Measurements from ENCODE around the gene SRMS. TPM values are rescaled to one million over a fixed set of nuclear protein-coding genes. Genes with fewer than 3 reads are reported as not detected.
A peak's percentile ranks its signal among the peaks of the same experiment; 100 is the strongest.

SRMS gene
- total RNA-seq, 1 donor from 2014 or later, result not detected

DNA sequence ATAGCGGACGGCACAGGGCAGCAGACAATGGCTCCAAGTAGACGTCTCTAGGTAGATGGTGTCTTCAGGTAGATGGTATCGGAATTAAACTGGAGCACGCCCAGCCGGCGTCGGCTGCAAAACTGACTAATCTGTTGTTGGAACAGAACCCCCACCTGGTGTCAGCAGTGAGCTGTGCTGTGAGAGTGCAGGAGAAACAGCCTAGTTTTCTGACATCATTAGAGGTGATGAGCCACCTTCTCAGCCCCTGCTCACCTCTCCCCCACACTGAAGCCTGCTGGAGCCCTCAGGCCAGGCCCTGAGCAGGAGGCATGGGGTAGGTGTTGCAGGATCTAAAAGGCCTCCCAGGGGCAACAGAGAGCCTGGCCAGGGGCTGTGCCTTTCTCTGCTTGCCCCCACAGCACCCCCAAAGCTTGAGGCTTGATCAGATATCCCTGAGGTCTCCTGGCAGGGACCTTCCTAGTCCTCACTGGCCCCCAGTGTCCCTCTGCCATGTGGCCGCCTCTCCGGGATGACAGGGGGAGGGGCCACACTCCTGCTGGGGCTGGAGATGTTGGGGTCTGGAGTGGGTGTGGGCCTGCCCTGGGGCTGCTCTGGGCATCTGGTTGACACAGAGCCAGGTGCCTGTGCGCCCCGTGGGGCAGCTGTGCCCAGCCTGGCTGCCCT is 33.4 kb upstream of the SRMS start:
- H3K27me3 ChIP-seq, result peaks cover 8% of the 10 kb centered on the region
- intact Hi-C loops (cut with DNase I), result no loop called here

DNA sequence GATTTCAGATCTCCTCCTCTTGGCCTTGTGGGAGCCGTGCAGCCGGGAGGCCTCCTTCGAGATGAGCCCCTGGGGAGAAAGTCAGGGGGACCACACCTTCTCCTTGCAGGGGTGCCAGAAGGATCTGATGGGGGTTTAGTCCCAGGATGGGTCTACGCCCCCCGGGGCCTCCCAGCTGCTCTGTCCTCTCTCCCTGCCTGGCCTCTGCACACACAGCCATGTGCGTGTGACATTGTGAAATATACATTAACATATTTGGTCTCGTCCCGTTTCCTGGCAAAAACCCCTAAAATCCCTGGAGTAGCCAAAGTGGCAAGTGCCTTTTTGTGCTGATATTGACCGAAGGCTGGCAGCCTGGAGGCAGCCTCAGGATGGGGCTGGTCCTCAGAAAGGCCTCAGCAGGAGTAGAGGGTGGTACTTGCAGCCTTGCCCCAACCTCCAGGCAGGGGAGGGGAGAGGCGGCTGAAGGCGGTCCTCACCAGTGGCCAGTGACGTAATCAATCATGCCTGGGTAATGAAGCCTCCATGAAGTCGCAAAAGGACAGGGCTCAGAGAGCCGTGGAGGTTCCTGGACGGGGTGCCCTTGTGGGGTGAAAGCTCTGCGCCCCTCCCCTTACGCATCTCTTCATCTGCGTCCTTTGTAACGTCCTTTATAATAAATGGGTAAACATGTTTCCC is 31.6 kb upstream of the SRMS start:
- Histone ChIP-seq H3K4me1 (no peaks in the 10 kb centered on the region), H3K27ac (no peak overlapping the region), H3K36me3 (no peaks in the 10 kb centered on the region), H3K27me3 (peaks cover 8% of the 10 kb centered on the region), H3K9me3 (no peaks in the 10 kb centered on the region), H3K4me3 (no peak overlapping the region)
- ATAC-seq (no peak), DNase-seq (no peak)
- TF ChIP-seq, protein P1, sequence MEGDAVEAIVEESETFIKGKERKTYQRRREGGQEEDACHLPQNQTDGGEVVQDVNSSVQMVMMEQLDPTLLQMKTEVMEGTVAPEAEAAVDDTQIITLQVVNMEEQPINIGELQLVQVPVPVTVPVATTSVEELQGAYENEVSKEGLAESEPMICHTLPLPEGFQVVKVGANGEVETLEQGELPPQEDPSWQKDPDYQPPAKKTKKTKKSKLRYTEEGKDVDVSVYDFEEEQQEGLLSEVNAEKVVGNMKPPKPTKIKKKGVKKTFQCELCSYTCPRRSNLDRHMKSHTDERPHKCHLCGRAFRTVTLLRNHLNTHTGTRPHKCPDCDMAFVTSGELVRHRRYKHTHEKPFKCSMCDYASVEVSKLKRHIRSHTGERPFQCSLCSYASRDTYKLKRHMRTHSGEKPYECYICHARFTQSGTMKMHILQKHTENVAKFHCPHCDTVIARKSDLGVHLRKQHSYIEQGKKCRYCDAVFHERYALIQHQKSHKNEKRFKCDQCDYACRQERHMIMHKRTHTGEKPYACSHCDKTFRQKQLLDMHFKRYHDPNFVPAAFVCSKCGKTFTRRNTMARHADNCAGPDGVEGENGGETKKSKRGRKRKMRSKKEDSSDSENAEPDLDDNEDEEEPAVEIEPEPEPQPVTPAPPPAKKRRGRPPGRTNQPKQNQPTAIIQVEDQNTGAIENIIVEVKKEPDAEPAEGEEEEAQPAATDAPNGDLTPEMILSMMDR (IDR thresholded peaks at IDR 0.05), result no peak
- intact Hi-C loops (cut with DNase I), result no loop called here

More for the DNA sequence above, 33.4 kb upstream of the SRMS start:
- TF ChIP-seq, protein P1 (IDR thresholded peaks at IDR 0.05), result no peak
- no peak overlapping the region for H3K4me3 ChIP-seq
- H3K36me3 ChIP-seq, result no peaks in the 10 kb centered on the region
- no peaks in the 10 kb centered on the region for H3K9me3 ChIP-seq
- ATAC-seq (peak; percentile 53), DNase-seq (no peak)
- H3K4me1 ChIP-seq, result no peaks in the 10 kb centered on the region
- H3K27ac ChIP-seq, result no peak overlapping the region

DNA sequence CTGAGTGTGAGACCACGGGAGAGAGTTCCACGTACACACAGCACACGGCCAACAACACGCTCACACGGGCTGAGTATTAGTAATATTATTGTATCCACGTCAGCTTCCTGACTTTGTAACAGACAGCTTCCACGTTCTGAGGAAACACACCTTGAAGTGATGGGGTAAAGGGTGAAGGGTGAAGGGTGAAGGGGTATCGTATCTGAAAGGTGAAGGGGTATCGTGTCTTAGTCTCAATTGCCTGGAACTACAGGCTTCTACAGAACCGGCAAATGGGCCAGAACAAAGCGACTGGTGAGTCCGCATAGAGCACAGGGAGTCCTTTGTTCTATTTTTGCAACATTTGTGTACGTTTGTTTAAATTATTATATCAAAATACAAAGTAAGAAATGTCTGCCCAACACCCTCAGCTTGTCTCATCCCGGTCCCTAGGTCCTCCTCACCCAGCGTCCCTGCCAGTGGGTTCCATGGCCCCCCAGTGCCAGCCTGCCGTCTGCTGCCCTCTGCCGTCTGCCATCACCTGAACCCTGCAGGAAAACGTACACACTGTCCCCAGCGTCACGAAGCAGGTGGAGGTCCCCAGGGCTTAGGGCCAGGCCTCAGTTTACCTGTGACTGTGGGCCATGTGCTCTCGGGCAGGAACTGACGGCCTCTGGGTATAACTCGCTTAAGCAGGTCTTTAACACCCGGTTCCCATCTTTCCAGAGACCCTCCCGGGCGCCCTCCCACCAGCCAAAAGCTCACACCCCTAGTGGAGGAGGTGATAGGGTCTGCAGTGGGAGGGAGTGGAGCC is 30.9 kb upstream of the SRMS start:
- Histone ChIP-seq H3K27me3 (peaks cover 8% of the 10 kb centered on the region), H3K27ac (no peak overlapping the region), H3K9me3 (no peaks in the 10 kb centered on the region), H3K36me3 (no peaks in the 10 kb centered on the region), H3K4me1 (peaks cover 2% of the 10 kb centered on the region), H3K4me3 (no peak overlapping the region)
- TF ChIP-seq, protein P1 (IDR thresholded peaks at IDR 0.05), result peak; percentile 8
- no peak for DNase-seq
- intact Hi-C loops (cut with DNase I), result no loop called here
- ATAC-seq, result no peak

DNA sequence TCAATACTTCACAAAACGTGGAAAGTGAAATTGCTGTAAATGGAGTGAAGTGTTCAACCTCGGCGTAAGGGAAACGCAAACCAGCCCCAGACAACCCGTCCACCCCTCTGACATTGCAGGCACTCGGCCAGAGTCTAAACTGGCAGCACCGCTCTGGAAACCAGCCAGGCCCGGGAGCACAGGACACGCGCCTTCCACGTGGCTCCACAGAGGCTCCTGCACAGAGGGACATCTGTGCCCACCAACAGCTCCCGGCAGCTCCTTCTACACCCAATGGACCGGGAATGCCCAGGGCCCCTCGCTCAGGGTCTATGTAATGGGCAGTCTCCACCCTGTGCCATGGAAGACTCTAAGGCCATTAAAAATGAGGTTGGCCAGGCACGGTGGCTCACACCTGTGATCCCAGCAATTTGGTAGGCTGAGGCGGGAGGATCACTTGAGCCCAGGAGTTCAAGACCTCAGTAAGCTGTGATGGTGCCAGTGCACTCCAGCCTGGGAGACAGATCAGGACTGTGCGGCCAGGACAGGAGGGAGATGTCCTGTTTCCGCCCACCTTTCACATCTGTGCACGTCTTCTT is 29.9 kb upstream of the SRMS start:
- Histone ChIP-seq H3K4me3 (no peak overlapping the region), H3K36me3 (peaks cover 4% of the 10 kb centered on the region), H3K27ac (no peak overlapping the region), H3K27me3 (peaks cover 8% of the 10 kb centered on the region), H3K9me3 (no peaks in the 10 kb centered on the region), H3K4me1 (peaks cover 12% of the 10 kb centered on the region)
- intact Hi-C loops (cut with DNase I), result no loop called here
- DNase-seq (no peak), ATAC-seq (no peak)
- TF ChIP-seq, protein P1 (IDR thresholded peaks at IDR 0.05), result no peak

DNA sequence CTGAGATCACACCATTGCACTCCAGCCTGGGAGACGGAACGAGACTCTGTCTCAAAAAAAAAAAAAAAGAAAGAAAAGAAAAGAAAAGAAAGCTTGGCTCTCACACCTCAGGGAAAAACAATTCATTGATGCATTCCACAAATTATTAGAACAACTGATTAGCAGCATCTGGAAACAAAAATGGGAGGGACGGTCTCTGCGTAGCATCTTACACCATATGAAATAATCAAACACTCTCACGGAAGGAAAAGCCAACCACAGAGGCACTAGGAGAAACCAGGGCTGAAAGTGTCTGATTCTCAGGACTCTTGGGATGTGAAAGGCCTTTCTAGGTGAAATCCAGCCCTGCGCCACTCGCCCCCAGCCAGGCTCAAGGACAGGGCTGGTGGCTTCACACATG is 28.8 kb upstream of the SRMS start:
- peaks cover 8% of the 10 kb centered on the region for H3K27me3 ChIP-seq
- ATAC-seq (no peak), DNase-seq (no peak)
- TF ChIP-seq, protein P1 (IDR thresholded peaks at IDR 0.05), result no peak
- H3K27ac ChIP-seq, result no peak overlapping the region
- intact Hi-C loops (cut with DNase I), result no loop called here
- peaks cover 12% of the 10 kb centered on the region for H3K4me1 ChIP-seq
- H3K9me3 ChIP-seq, result no peaks in the 10 kb centered on the region
- no peak overlapping the region for H3K4me3 ChIP-seq
- H3K36me3 ChIP-seq, result peaks cover 6% of the 10 kb centered on the region
